Measurements from ENCODE around the gene CACHD1. TPM values are rescaled to one million over a fixed set of nuclear protein-coding genes. Genes with fewer than 3 reads are reported as not detected.

CACHD1 gene
- total RNA-seq, 1 experiment from 2014 or later = not detected

GRCh38 chr1:64525116-64525686 is 55.3 kb downstream of the CACHD1 start:
- Histone ChIP-seq H3K9me3 (ENCODE audit: low read length) (no peaks in the 10 kb centered on the region), H4K20me1 (ENCODE audit: insufficient read depth, low read depth, low read length) (no peaks in the 10 kb centered on the region), H3K36me3 (ENCODE audit: insufficient read depth, low read length) (no peaks in the 10 kb centered on the region), H3K9me2 (replicated peaks; ENCODE audit: insufficient read depth, low read length) (no peaks in the 10 kb centered on the region), H2AFZ (ENCODE audit: low read length) (no peak overlapping the region), H3K4me1 (ENCODE audit: low read length) (no peaks in the 10 kb centered on the region), H3K9ac (ENCODE audit: low read length) (no peak overlapping the region), H3K4me2 (ENCODE audit: low read depth, low read length, poor library complexity, severe bottlenecking) (no peak overlapping the region), H3K79me2 (ENCODE audit: low read length) (no peaks in the 10 kb centered on the region), H3K27me3 (ENCODE audit: low read length) (no peaks in the 10 kb centered on the region), H3K4me3 (ENCODE audit: low read length) (no peak overlapping the region), H3K27ac (ENCODE audit: low read length) (no peak overlapping the region)
- DNase-seq = no peak

GRCh38 chr1:64526312-64526711 is 56.4 kb downstream of the CACHD1 start:
- no peak overlapping the region for H3K4me2 ChIP-seq (ENCODE audit: low read depth, low read length, poor library complexity, severe bottlenecking)
- H3K4me1 ChIP-seq (ENCODE audit: low read length) = no peaks in the 10 kb centered on the region
- H4K20me1 ChIP-seq (ENCODE audit: insufficient read depth, low read depth, low read length) = no peaks in the 10 kb centered on the region
- no peaks in the 10 kb centered on the region for H3K79me2 ChIP-seq (ENCODE audit: low read length)
- no peak for DNase-seq
- H3K9ac ChIP-seq (ENCODE audit: low read length) = no peak overlapping the region
- no peaks in the 10 kb centered on the region for H3K9me2 ChIP-seq (replicated peaks; ENCODE audit: insufficient read depth, low read length)
- no peak overlapping the region for H3K4me3 ChIP-seq (ENCODE audit: low read length)
- H3K36me3 ChIP-seq (ENCODE audit: insufficient read depth, low read length) = no peaks in the 10 kb centered on the region
- no peaks in the 10 kb centered on the region for H3K9me3 ChIP-seq (ENCODE audit: low read length)
- no peak overlapping the region for H2AFZ ChIP-seq (ENCODE audit: low read length)
- no peaks in the 10 kb centered on the region for H3K27me3 ChIP-seq (ENCODE audit: low read length)
- H3K27ac ChIP-seq (ENCODE audit: low read length) = no peak overlapping the region

- Histone ChIP-seq H3K27ac (ENCODE audit: low read length) (no peak overlapping the region), H3K4me3 (ENCODE audit: low read length) (no peak overlapping the region), H3K4me1 (ENCODE audit: low read length) (no peaks in the 10 kb centered on the region), H3K9ac (ENCODE audit: low read length) (no peak overlapping the region), H3K79me2 (ENCODE audit: low read length) (no peaks in the 10 kb centered on the region), H2AFZ (ENCODE audit: low read length) (no peak overlapping the region), H3K27me3 (ENCODE audit: low read length) (no peaks in the 10 kb centered on the region), H3K4me2 (ENCODE audit: low read depth, low read length, poor library complexity, severe bottlenecking) (no peak overlapping the region), H3K36me3 (ENCODE audit: insufficient read depth, low read length) (no peaks in the 10 kb centered on the region), H4K20me1 (ENCODE audit: insufficient read depth, low read depth, low read length) (no peaks in the 10 kb centered on the region), H3K9me2 (replicated peaks; ENCODE audit: insufficient read depth, low read length) (no peaks in the 10 kb centered on the region), H3K9me3 (ENCODE audit: low read length) (no peaks in the 10 kb centered on the region)
- DNase-seq = no peak
These were observed 57.2 kb downstream of the CACHD1 start for GRCh38 chr1:64527165-64527564.

GRCh38 chr1:64527786-64528185 is 57.9 kb downstream of the CACHD1 start:
- H3K36me3 ChIP-seq (ENCODE audit: insufficient read depth, low read length) = no peaks in the 10 kb centered on the region
- DNase-seq = no peak
- no peaks in the 10 kb centered on the region for H3K79me2 ChIP-seq (ENCODE audit: low read length)
- H3K9me2 ChIP-seq (replicated peaks; ENCODE audit: insufficient read depth, low read length) = no peaks in the 10 kb centered on the region
- H3K4me3 ChIP-seq (ENCODE audit: low read length) = no peak overlapping the region
- H3K9ac ChIP-seq (ENCODE audit: low read length) = no peak overlapping the region
- no peaks in the 10 kb centered on the region for H3K9me3 ChIP-seq (ENCODE audit: low read length)
- H3K4me1 ChIP-seq (ENCODE audit: low read length) = no peaks in the 10 kb centered on the region
- H2AFZ ChIP-seq (ENCODE audit: low read length) = no peak overlapping the region
- no peak overlapping the region for H3K27ac ChIP-seq (ENCODE audit: low read length)
- no peak overlapping the region for H3K4me2 ChIP-seq (ENCODE audit: low read depth, low read length, poor library complexity, severe bottlenecking)
- H3K27me3 ChIP-seq (ENCODE audit: low read length) = no peaks in the 10 kb centered on the region
- H4K20me1 ChIP-seq (ENCODE audit: insufficient read depth, low read depth, low read length) = no peaks in the 10 kb centered on the region

GRCh38 chr1:64530969-64531692 is 61.2 kb downstream of the CACHD1 start:
- no peaks in the 10 kb centered on the region for H3K9me2 ChIP-seq (replicated peaks; ENCODE audit: insufficient read depth, low read length)
- no peak overlapping the region for H3K4me2 ChIP-seq (ENCODE audit: low read depth, low read length, poor library complexity, severe bottlenecking)
- no peaks in the 10 kb centered on the region for H3K36me3 ChIP-seq (ENCODE audit: insufficient read depth, low read length)
- H3K4me3 ChIP-seq (ENCODE audit: low read length) = no peak overlapping the region
- no peak overlapping the region for H2AFZ ChIP-seq (ENCODE audit: low read length)
- no peaks in the 10 kb centered on the region for H3K27me3 ChIP-seq (ENCODE audit: low read length)
- no peaks in the 10 kb centered on the region for H3K79me2 ChIP-seq (ENCODE audit: low read length)
- H3K4me1 ChIP-seq (ENCODE audit: low read length) = no peaks in the 10 kb centered on the region
- no peaks in the 10 kb centered on the region for H3K9me3 ChIP-seq (ENCODE audit: low read length)
- DNase-seq = no peak
- H3K9ac ChIP-seq (ENCODE audit: low read length) = no peak overlapping the region
- no peak overlapping the region for H3K27ac ChIP-seq (ENCODE audit: low read length)
- H4K20me1 ChIP-seq (ENCODE audit: insufficient read depth, low read depth, low read length) = no peaks in the 10 kb centered on the region

GRCh38 chr1:64532646-64533045 is 62.7 kb downstream of the CACHD1 start:
- Histone ChIP-seq H4K20me1 (ENCODE audit: insufficient read depth, low read depth, low read length) (no peaks in the 10 kb centered on the region), H2AFZ (ENCODE audit: low read length) (no peak overlapping the region), H3K36me3 (ENCODE audit: insufficient read depth, low read length) (no peaks in the 10 kb centered on the region), H3K27me3 (ENCODE audit: low read length) (no peaks in the 10 kb centered on the region), H3K9ac (ENCODE audit: low read length) (no peak overlapping the region), H3K27ac (ENCODE audit: low read length) (no peak overlapping the region), H3K4me3 (ENCODE audit: low read length) (no peak overlapping the region), H3K9me3 (ENCODE audit: low read length) (no peaks in the 10 kb centered on the region), H3K79me2 (ENCODE audit: low read length) (no peaks in the 10 kb centered on the region), H3K9me2 (replicated peaks; ENCODE audit: insufficient read depth, low read length) (no peaks in the 10 kb centered on the region), H3K4me1 (ENCODE audit: low read length) (no peaks in the 10 kb centered on the region), H3K4me2 (ENCODE audit: low read depth, low read length, poor library complexity, severe bottlenecking) (no peak overlapping the region)
- no peak for DNase-seq

- Histone ChIP-seq H2AFZ (ENCODE audit: low read length) (no peak overlapping the region), H3K4me1 (ENCODE audit: low read length) (no peaks in the 10 kb centered on the region), H3K27ac (ENCODE audit: low read length) (no peak overlapping the region), H3K36me3 (ENCODE audit: insufficient read depth, low read length) (no peaks in the 10 kb centered on the region), H3K27me3 (ENCODE audit: low read length) (no peaks in the 10 kb centered on the region), H3K9me2 (replicated peaks; ENCODE audit: insufficient read depth, low read length) (no peaks in the 10 kb centered on the region), H3K9me3 (ENCODE audit: low read length) (no peaks in the 10 kb centered on the region), H3K9ac (ENCODE audit: low read length) (no peak overlapping the region), H3K4me3 (ENCODE audit: low read length) (no peak overlapping the region), H3K79me2 (ENCODE audit: low read length) (no peaks in the 10 kb centered on the region), H4K20me1 (ENCODE audit: insufficient read depth, low read depth, low read length) (no peaks in the 10 kb centered on the region), H3K4me2 (ENCODE audit: low read depth, low read length, poor library complexity, severe bottlenecking) (no peak overlapping the region)
- no peak for DNase-seq
These were observed 66.3 kb downstream of the CACHD1 start for GRCh38 chr1:64535938-64536835.

GRCh38 chr1:64536836-64537490 is 67.0 kb downstream of the CACHD1 start:
- Histone ChIP-seq H3K27ac (ENCODE audit: low read length) (no peak overlapping the region), H3K9me3 (ENCODE audit: low read length) (no peaks in the 10 kb centered on the region), H2AFZ (ENCODE audit: low read length) (no peak overlapping the region), H3K9ac (ENCODE audit: low read length) (no peak overlapping the region), H3K4me3 (ENCODE audit: low read length) (no peak overlapping the region), H3K4me2 (ENCODE audit: low read depth, low read length, poor library complexity, severe bottlenecking) (no peak overlapping the region), H3K4me1 (ENCODE audit: low read length) (no peaks in the 10 kb centered on the region), H3K36me3 (ENCODE audit: insufficient read depth, low read length) (no peaks in the 10 kb centered on the region), H3K9me2 (replicated peaks; ENCODE audit: insufficient read depth, low read length) (no peaks in the 10 kb centered on the region), H4K20me1 (ENCODE audit: insufficient read depth, low read depth, low read length) (no peaks in the 10 kb centered on the region), H3K27me3 (ENCODE audit: low read length) (no peaks in the 10 kb centered on the region), H3K79me2 (ENCODE audit: low read length) (no peaks in the 10 kb centered on the region)
- no peak for DNase-seq

Data from Karpas-422 (cell line).